Measurements from ENCODE around the gene CLEC1A.

CLEC1A gene

GRCh38 chr12:10132850-10133370 is 34.1 kb upstream of the CLEC1A start:
- no peak for TF ChIP-seq CTCF (conservative IDR thresholded peaks at IDR 0.05; ENCODE audit: low read depth, low read length)
- no peak overlapping the region for H3K4me3 ChIP-seq (ENCODE audit: low read depth, low read length)
- no peak for DNase-seq (ENCODE audit: low read depth)

- TF ChIP-seq CTCF (conservative IDR thresholded peaks at IDR 0.05; ENCODE audit: low read depth, low read length), result no peak
- DNase-seq (ENCODE audit: low read depth), result no peak
- no peak overlapping the region for H3K4me3 ChIP-seq (ENCODE audit: low read depth, low read length)
Observed at GRCh38 chr12:10131111-10131690, 32.4 kb upstream of the CLEC1A start.

- no peak for DNase-seq (ENCODE audit: low read depth)
- no peak for TF ChIP-seq CTCF (conservative IDR thresholded peaks at IDR 0.05; ENCODE audit: low read depth, low read length)
- no peak within 1 kb of the TSS for H3K4me3 ChIP-seq (ENCODE audit: low read depth, low read length)
Observed at GRCh38 chr12:10130042-10130441, 31.3 kb upstream of the CLEC1A start, which contains the start of gene CLEC7A. CLEC7A (minus strand) TSS chr12:10130199; CDS start chr12:10130082, 117 bp downstream.

GRCh38 chr12:10128687-10129086 is 29.9 kb upstream of the CLEC1A start:
- DNase-seq (ENCODE audit: low read depth), result peak; percentile 9
- no peak for TF ChIP-seq CTCF (conservative IDR thresholded peaks at IDR 0.05; ENCODE audit: low read depth, low read length)
- no peak overlapping the region for H3K4me3 ChIP-seq (ENCODE audit: low read depth, low read length)

- no peak for TF ChIP-seq CTCF (conservative IDR thresholded peaks at IDR 0.05; ENCODE audit: low read depth, low read length)
- no peak overlapping the region for H3K4me3 ChIP-seq (ENCODE audit: low read depth, low read length)
- no peak for DNase-seq (ENCODE audit: low read depth)
Observed at GRCh38 chr12:10126413-10126812, 27.6 kb upstream of the CLEC1A start.

- no peak for TF ChIP-seq CTCF (conservative IDR thresholded peaks at IDR 0.05; ENCODE audit: low read depth, low read length)
- no peak overlapping the region for H3K4me3 ChIP-seq (ENCODE audit: low read depth, low read length)
- no peak for DNase-seq (ENCODE audit: low read depth)
Observed at GRCh38 chr12:10122689-10123088, 23.9 kb upstream of the CLEC1A start.

GRCh38 chr12:10121278-10121677 is 22.5 kb upstream of the CLEC1A start:
- TF ChIP-seq CTCF (conservative IDR thresholded peaks at IDR 0.05; ENCODE audit: low read depth, low read length), result no peak
- DNase-seq (ENCODE audit: low read depth), result no peak
- H3K4me3 ChIP-seq (ENCODE audit: low read depth, low read length), result no peak overlapping the region
